ENCODE results near the gene GNRHR. TPM values are rescaled to one million over a fixed set of nuclear protein-coding genes. Genes with fewer than 3 reads are reported as not detected.
A peak's percentile ranks its signal among the peaks of the same experiment; 100 is the strongest.
"Not testable (repeated sequence)": the region's sequence is repeated elsewhere in the genome, so short reads cannot be mapped to it uniquely, and the experiment has no call there.

The GNRHR gene
- total RNA-seq, 8 experiments from 2014 or later: 0.61 to 2.8 (median 1.4) TPM

DNA sequence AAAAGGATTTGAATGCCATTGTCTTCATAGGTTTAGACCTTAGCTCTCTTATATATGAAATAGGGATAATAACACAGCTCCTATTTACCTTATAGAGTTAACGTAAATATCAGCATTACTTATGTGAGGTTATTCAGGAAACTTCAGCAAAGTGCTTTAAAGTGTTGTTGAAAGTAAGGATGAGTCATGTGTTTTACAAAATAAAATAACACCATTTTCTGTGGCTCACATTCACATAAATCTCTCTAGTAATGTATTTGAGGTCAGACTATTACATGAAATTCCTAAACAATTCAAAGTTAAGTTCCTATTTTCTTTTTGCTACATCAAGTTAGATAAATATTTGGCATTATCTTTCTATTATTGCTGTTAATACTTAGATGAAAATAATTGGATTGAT lies 2.9 kb downstream of the GNRHR start:
- Histone ChIP-seq H3K4me1 (replicated peaks in 1 of 2) (peaks cover 0 to 7% of the 10 kb centered on the region in 2 donors), H3K27ac (no peak overlapping the region), H3K4me3 (no peak overlapping the region)
- 22 to 100% (median 75%) methylated on average over 1 of the region's 1 CpG; no CpG with 5 or more reads in 1 of the 10 experiments for WGBS, 10 experiments
- in situ Hi-C loops (cut with MboI; ENCODE audit: low pct_unique_long_range_greater_than_20kb in 2 of 9, low sequenced_read_pairs in 9 of 9, unreplicated experiment in 9 of 9): no loop called here
- ATAC-seq (replicated peaks in 6 of 8): peak in 2 of 8 experiments; percentile 32 to 49

DNA sequence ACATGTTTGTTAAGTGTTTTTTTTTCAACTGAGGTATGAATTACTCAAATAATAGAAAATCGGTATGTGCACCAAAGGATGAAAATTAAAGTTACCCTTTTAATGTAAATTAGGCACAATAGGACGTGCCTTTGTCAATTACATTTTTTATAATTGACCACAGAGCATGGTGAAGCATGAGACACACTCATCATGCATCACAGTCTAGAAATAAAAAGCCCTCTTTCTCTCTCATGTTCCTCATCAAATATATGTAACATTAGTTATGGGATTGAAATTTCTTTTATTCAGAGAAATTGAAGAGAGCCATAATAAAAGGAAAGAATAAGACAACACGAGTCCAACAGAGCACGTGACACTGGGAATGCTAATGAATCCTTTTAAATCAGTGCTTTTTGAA lies 3.5 kb downstream of the GNRHR start:
- no peak overlapping the region for H3K4me3 ChIP-seq
- peak in 1 of 8 experiments; percentile 15 for ATAC-seq (replicated peaks in 6 of 8)
- 25 to 85% (median 54%) methylated on average over 2 to 4 of the region's 4 CpGs for WGBS, 10 experiments
- peaks cover 0 to 7% of the 10 kb centered on the region in 2 donors for H3K4me1 ChIP-seq (replicated peaks in 1 of 2)
- in situ Hi-C loops (cut with MboI; ENCODE audit: low pct_unique_long_range_greater_than_20kb in 2 of 9, low sequenced_read_pairs in 9 of 9, unreplicated experiment in 9 of 9): no loop called here
- no peak overlapping the region for H3K27ac ChIP-seq

DNA sequence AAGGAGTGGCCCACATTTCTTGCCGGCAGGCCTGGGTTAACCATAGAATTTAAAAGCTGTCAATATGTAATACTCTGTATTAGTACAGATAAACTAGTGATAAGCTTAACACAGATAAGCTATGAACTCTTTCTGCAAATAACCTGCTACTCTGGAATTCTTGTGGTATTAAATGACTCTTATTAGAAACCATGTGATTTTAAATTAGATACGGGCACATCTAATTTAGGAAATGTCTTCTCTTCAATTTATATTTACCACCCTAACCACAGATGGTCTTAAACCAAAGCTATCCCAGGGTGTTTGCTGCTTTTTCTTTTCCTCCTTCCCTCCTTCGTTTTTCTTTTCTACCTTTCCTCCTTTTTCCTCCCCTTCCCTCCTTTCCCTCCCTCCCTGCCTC lies 4.9 kb downstream of the GNRHR start:
- no peak overlapping the region for H3K4me3 ChIP-seq
- in situ Hi-C loops (cut with MboI; ENCODE audit: low pct_unique_long_range_greater_than_20kb in 2 of 9, low sequenced_read_pairs in 9 of 9, unreplicated experiment in 9 of 9): no loop called here
- 39 to 86% (median 70%) methylated on average over 1 to 3 of the region's 3 CpGs; no CpG with 5 or more reads in 2 of the 10 experiments for WGBS, 10 experiments

DNA sequence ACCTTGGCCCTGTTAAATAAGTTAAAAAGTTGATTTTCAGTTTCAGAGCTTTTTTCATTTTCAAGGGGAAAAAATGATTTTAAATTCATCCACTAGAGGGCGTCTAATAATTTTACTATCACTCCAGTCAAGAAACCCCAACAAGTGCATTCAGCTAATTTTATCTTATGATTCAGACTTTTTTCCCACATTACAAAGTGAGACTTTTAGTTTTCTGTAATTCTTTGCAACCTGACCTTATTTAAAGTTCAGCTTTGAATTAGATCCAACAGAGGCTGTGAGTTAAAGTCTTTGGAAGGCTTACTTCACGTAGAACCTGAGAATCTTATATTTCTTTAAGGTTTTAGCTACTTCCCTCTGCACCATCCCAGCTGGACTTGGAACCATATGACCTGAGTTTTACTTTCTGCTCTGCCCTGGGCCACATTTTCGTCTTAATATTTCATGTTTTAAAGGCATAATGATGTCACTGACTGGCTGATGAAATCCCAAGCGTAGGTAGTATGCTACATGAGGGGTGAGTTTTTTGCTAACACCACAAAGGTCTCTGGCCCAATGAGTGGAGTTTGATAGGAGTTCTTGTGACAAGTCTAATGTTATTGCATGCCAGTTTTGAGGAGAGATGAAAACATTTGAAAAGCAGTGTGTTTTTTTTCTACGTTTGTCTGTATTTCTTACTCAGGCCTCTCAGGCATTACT lies 7.2 kb downstream of the GNRHR start:
- Histone ChIP-seq H3K4me3 (no peak overlapping the region), H3K4me1 (replicated peaks in 1 of 2) (peaks cover 0 to 7% of the 10 kb centered on the region in 2 donors), H3K27ac (no peak overlapping the region)
- in situ Hi-C loops (cut with MboI; ENCODE audit: low pct_unique_long_range_greater_than_20kb in 2 of 9, low sequenced_read_pairs in 9 of 9, unreplicated experiment in 9 of 9): no loop called here
- ATAC-seq (replicated peaks in 6 of 8): no peak
- 38 to 88% (median 56%) methylated on average over 3 to 5 of the region's 5 CpGs for WGBS, 10 experiments

More for the DNA sequence above, 4.9 kb downstream of the GNRHR start:
- ATAC-seq (replicated peaks in 6 of 8): no peak
- Histone ChIP-seq H3K4me1 (replicated peaks in 1 of 2) (peaks cover 0 to 7% of the 10 kb centered on the region in 2 donors), H3K27ac (no peak overlapping the region)

DNA sequence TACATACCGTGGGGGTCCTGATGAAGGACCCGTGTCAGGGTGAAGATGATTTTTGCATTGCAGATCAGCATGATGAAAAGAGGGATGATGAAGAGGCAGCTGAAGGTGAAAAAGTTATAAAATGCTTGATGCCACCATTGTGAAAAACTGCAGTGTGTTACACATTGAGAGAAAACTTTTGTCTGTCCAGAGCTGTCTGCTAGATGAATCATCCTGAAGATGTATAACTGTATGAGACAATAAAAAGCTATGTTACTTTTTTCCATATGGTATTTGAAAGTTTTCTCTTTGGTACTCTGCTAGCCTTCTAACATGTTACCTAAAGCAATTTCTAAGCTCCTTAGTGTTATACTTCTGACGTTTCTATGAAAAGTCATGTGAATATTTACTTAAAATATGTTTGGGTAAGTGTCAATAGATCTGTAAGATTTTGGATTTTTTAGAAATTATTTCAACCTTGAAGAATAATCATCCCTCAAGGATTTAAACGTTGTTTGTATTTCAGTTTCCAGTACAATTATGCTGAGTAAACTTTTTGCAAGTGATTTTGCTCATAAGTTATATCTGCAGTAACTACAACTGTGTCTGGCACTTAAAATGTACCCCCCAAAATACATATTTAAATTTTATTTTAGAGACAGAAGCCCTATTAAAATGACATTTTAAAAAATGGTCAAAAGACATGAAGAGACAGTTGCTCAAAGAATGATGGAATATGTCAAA lies 9.5 kb downstream of the GNRHR start:
- no peaks in the 10 kb centered on the region for H3K4me1 ChIP-seq (replicated peaks in 1 of 2)
- no peak overlapping the region for H3K4me3 ChIP-seq
- peak in 2 of 8 experiments; percentile 18 to 27 for ATAC-seq (replicated peaks in 6 of 8)
- WGBS, 10 experiments: 30 to 100% (median 52%) methylated on average over 1 to 4 of the region's 4 CpGs
- in situ Hi-C loops (cut with MboI; ENCODE audit: low pct_unique_long_range_greater_than_20kb in 2 of 9, low sequenced_read_pairs in 9 of 9, unreplicated experiment in 9 of 9): no loop called here
- no peak overlapping the region for H3K27ac ChIP-seq

DNA sequence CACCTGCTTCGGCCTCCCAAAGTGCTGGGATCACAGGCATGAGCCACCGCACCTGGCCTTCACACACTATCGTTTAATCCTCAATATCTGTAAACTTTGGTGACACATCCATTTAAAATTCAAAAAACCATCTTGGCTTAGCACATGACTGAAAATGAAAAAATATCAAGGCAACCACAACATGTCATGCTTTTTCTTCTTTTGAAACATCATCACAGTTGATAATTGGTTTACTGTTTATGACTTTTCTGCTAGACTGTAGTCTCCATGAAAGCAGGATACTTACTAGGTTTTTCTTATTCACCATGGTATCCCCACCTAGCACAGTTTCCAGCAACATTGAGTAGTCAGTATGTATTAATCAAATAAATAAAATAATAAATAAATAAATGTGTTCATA lies 11.0 kb downstream of the GNRHR start:
- in situ Hi-C loops (cut with MboI; ENCODE audit: low pct_unique_long_range_greater_than_20kb in 2 of 9, low sequenced_read_pairs in 9 of 9, unreplicated experiment in 9 of 9): no loop called here
- no peak overlapping the region for H3K27ac ChIP-seq
- no peak for ATAC-seq (replicated peaks in 6 of 8)
- H3K4me1 ChIP-seq (replicated peaks in 1 of 2): no peaks in the 10 kb centered on the region
- H3K4me3 ChIP-seq: no peak overlapping the region
- 80 to 100% (median 100%) methylated on average over 1 to 3 of the region's 3 CpGs for WGBS, 10 experiments

DNA sequence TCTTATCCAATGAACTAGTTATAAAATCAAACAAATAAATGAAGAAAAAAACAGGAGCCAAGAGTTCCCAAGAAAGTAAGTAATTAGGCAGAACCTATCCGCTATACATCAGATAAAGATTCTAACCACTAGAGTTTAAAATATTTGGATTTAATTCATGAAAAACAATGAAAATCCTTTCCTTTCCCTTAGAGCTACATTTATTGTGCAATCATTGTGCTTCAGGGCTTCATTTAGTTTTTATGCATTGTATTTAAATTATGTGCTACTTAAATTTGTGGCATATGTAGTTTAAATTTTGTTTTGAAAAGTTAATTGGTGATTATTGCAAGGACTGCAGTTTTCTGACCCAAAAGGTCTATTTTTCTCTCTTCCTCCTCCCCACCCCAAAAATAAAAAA lies 17.9 kb downstream of the GNRHR start:
- ATAC-seq (replicated peaks in 6 of 8): no peak
- 38 to 100% (median 100%) methylated on average over 1 of the region's 1 CpG for WGBS, 10 experiments

DNA sequence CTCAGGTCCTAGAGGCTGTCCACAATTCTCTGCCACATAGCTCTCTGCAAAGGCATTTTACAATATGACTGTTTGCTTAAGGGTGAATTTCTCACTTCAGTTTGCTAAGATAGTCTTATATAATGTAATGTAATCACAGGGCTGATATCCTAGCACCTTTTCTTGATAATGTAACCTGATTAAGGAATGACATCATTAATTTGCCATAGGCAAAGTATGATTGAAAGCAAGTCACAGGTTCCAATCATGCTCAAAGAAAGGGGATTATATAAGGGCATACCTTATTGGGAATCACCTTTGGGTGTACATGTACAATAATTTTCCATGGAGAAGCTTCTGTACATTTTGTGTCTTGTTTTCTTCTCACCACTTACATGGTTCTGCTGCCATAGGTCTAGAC lies 18.9 kb downstream of the GNRHR start:
- Histone ChIP-seq H3K27ac (no peak overlapping the region), H3K4me3 (no peak overlapping the region), H3K4me1 (replicated peaks in 1 of 2) (peaks cover 0 to 3% of the 10 kb centered on the region in 2 donors)
- in situ Hi-C loops (cut with MboI; ENCODE audit: low pct_unique_long_range_greater_than_20kb in 2 of 9, low sequenced_read_pairs in 9 of 9, unreplicated experiment in 9 of 9): no loop called here
- ATAC-seq (replicated peaks in 6 of 8): no peak

More for the DNA sequence above, 17.9 kb downstream of the GNRHR start:
- in situ Hi-C loops (cut with MboI; ENCODE audit: low pct_unique_long_range_greater_than_20kb in 2 of 9, low sequenced_read_pairs in 9 of 9, unreplicated experiment in 9 of 9): no loop called here
- Histone ChIP-seq H3K27ac (no peak overlapping the region), H3K4me3 (no peak overlapping the region), H3K4me1 (replicated peaks in 1 of 2) (peaks cover 0 to 3% of the 10 kb centered on the region in 2 donors)

DNA sequence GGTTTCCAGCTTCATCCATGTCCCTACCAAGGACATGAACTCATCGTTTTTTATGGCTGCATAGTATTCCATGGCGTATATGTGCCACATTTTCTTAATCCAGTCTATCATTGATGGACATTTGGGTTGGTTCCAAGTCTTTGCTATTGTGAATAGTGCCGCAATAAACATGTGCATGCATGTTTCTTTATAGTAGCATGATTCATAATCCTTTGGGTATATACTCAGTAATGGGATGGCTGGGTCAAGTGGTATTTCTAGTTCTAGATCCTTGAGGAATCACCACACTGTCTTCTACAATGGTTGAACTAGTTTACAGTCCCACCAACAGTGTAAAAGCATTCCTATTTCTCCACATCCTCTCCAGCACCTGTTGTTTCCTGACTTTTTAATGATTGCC lies 23.7 kb downstream of the GNRHR start:
- 83 to 100% (median 95%) methylated on average over 1 to 2 of the region's 3 CpGs; no CpG with 5 or more reads in 6 of the 10 experiments for WGBS, 10 experiments
- H3K4me1 ChIP-seq (replicated peaks in 1 of 2); in situ Hi-C loops (cut with MboI; ENCODE audit: low pct_unique_long_range_greater_than_20kb in 2 of 9, low sequenced_read_pairs in 9 of 9, unreplicated experiment in 9 of 9); ATAC-seq (replicated peaks in 6 of 8); H3K4me3 ChIP-seq; H3K27ac ChIP-seq: not testable (repeated sequence)

DNA sequence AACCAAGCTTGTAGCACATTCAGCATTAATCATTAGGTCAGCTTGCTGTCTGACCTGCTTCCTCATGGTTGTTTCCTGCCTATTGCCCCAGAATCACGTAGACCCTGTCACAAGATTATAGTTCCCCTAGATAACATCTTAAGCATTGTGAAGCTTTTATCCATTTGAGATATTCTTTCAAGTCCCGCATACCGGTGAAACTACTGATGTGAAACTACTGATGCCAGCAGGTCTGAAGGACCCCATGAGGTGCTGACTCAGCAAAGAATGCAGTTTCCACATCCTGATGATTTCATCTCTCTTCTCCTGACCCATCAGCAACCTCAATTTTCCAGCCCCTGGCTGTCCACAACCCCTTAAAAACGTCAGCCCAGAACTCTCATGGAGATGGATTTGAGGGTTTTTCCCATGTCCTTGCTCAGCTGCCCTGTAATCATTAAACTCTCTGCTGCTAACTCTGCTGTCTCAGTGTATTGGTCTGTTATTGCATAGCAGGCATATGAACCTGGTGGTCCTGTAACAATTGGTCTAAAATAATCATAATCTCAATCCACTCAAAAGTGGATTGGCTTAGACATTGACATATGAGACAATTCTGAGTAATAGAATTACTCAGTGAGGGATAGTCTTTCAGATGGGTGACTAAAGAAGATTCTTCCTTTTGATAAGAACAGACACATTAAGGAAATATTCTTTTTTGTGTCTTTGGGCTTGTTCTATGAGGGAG lies 26.9 kb downstream of the GNRHR start:
- in situ Hi-C loops (cut with MboI; ENCODE audit: low pct_unique_long_range_greater_than_20kb in 2 of 9, low sequenced_read_pairs in 9 of 9, unreplicated experiment in 9 of 9): no loop called here
- WGBS, 10 experiments: 8 to 94% (median 82%) methylated on average over 1 to 4 of the region's 4 CpGs; no CpG with 5 or more reads in 3 of the 10 experiments
- no peak overlapping the region for H3K27ac ChIP-seq
- ATAC-seq (replicated peaks in 6 of 8): peak in 7 of 8 experiments; percentile 24 to 81 (median 55)
- no peaks in the 10 kb centered on the region for H3K4me1 ChIP-seq (replicated peaks in 1 of 2)
- H3K4me3 ChIP-seq: no peak overlapping the region

DNA sequence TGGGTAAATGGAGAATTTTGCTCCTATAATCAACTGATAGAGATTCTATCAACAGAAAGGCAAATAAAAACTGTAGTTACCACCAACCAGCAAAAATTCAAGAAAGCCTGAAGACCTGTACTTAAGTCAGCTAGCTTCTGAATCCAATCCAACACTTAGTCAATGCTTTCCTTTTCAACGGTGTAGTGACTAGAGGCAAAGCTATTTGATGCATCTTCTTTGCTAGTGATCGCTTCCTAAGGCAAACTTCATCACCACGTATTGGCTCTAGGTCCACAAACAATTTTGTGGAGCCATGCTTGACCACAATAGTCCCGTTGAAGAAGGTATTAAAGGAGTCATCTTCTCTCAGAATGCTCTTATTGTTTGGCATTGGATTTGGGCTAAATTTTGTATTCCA lies 28.2 kb downstream of the GNRHR start:
- WGBS, 10 experiments: 22 to 100% (median 83%) methylated on average over 2 to 4 of the region's 4 CpGs; no CpG with 5 or more reads in 2 of the 10 experiments
- in situ Hi-C loops (cut with MboI; ENCODE audit: low pct_unique_long_range_greater_than_20kb in 2 of 9, low sequenced_read_pairs in 9 of 9, unreplicated experiment in 9 of 9): no loop called here
- no peaks in the 10 kb centered on the region for H3K4me1 ChIP-seq (replicated peaks in 1 of 2)
- H3K4me3 ChIP-seq: no peak overlapping the region
- no peak overlapping the region for H3K27ac ChIP-seq
- no peak for ATAC-seq (replicated peaks in 6 of 8)

DNA sequence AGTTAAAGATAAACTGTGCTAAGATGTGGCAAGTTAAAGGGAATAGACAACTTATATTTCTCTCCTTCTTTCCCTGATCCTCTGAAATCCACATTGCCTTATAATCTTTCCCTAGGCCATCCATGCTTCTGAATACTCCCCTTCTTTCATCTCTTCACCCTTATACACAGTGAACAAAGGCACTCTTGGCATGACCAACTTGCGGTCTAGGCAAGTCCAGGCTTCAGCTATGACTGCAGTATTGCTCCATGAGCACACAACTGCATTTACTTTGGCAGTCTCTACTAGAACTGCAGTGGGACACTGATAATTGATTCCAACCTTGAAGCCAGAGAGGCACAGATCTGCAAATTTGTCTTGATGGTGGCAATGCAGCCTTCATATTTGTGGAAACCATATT lies 29.1 kb downstream of the GNRHR start:
- in situ Hi-C loops (cut with MboI; ENCODE audit: low pct_unique_long_range_greater_than_20kb in 2 of 9, low sequenced_read_pairs in 9 of 9, unreplicated experiment in 9 of 9): no loop called here
- peak in 1 of 8 experiments; percentile 28 for ATAC-seq (replicated peaks in 6 of 8)
- WGBS, 10 experiments: 100% methylated on average over 1 of the region's 1 CpG; no CpG with 5 or more reads in 3 of the 10 experiments
- no peak overlapping the region for H3K27ac ChIP-seq
- no peak overlapping the region for H3K4me3 ChIP-seq
- no peaks in the 10 kb centered on the region for H3K4me1 ChIP-seq (replicated peaks in 1 of 2)

DNA sequence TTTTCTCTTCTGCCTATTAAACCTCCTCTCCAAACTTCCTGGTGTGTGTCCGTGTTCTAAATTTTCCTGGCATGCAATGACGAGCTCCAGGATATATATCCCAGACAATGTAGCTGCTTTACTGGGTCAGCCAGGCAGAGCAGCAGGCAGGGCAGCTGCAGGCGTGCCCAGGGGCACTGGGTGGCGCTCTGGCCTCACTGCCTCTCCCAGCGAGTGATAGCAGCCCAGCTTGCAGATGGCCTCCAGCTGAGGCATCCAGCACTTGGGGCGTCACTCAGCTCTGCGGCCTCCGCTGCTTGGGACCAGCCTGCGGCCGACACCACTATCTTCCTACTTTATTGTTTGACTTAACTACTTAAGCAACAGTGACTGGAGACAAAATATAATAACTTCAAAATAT lies 30.2 kb downstream of the GNRHR start:
- Histone ChIP-seq H3K4me1 (replicated peaks in 1 of 2) (no peaks in the 10 kb centered on the region), H3K4me3 (no peak overlapping the region), H3K27ac (no peak overlapping the region)
- peak in 3 of 8 experiments; percentile 46 to 62 (median 61) for ATAC-seq (replicated peaks in 6 of 8)
- in situ Hi-C loops (cut with MboI; ENCODE audit: low pct_unique_long_range_greater_than_20kb in 2 of 9, low sequenced_read_pairs in 9 of 9, unreplicated experiment in 9 of 9): no loop called here
- WGBS, 10 experiments: 30 to 97% (median 76%) methylated on average over 1 to 9 of the region's 10 CpGs; no CpG with 5 or more reads in 2 of the 10 experiments
